CD8-positive, alpha-beta memory T cell (primary cell): Measurements from ENCODE around the gene PSMC3. TPM values are rescaled to one million over a fixed set of nuclear protein-coding genes. Genes with fewer than 3 reads are reported as not detected.

ENCODE experiments used
- CTCF ChIA-PET: fragments of 350-600 bp; sonication (Branson Sonifier 250); formaldehyde crosslinking; loops from one replicate; lab custom pipeline; 2021; ENCODE audit warnings: antibody characterized with exemption; lab: Charles Lee
- POLR2A ChIA-PET: fragments of 350-600 bp; sonication (Branson Sonifier 250); formaldehyde crosslinking; loops from one replicate; lab custom pipeline; 2021; ENCODE audit warnings: antibody characterized with exemption; lab: Charles Lee
- DNase-seq, 5 donors: peaks; one replicate each; pipeline versions ENCODE4 v3.0.0 to v3.0.0-alpha.2; 2020 to 2022; ENCODE audit warnings: mixed read lengths in 1 of 5
- H3K27ac ChIP-seq: one replicate; pipeline ENCODE4 v1.7.0; 2013; ENCODE audit warnings: low read depth, mild to moderate bottlenecking, low read length, moderate library complexity
- H3K27me3 ChIP-seq: 2 replicates; pipeline ENCODE4 v1.7.0; 2013; ENCODE audit warnings: low read length, mild to moderate bottlenecking; ENCODE audit not compliant: insufficient read depth, poor library complexity, severe bottlenecking
- H3K36me3 ChIP-seq: 2 replicates; pipeline ENCODE4 v1.7.0; 2013; ENCODE audit warnings: mild to moderate bottlenecking, low read length, moderate library complexity; ENCODE audit not compliant: insufficient read depth
- H3K4me1 ChIP-seq: 2 replicates; pipeline ENCODE4 v1.7.0; 2013; ENCODE audit warnings: mild to moderate bottlenecking, low read length, moderate library complexity; ENCODE audit not compliant: insufficient read depth
- H3K4me3 ChIP-seq: 2 replicates; pipeline ENCODE4 v1.7.0; 2013; ENCODE audit warnings: mild to moderate bottlenecking, low read length
- H3K9me3 ChIP-seq: 2 replicates; pipeline ENCODE4 v1.7.0; 2013; ENCODE audit warnings: mild to moderate bottlenecking, low read length
- H3K27ac Mint-ChIP-seq, 8 donors: one replicate each; pipeline ENCODE4 v1.8.0; 2020 to 2021; ENCODE audit warnings: mixed read lengths in 8 of 8, mild to moderate bottlenecking in 6 of 8, inconsistent platforms in 3 of 8, moderate library complexity in 3 of 8
- H3K27me3 Mint-ChIP-seq, 2 donors: one replicate each; pipeline ENCODE4 v1.8.0; 2020 to 2021; ENCODE audit warnings: mixed read lengths in 2 of 2, mild to moderate bottlenecking in 1 of 2, moderate library complexity in 1 of 2
- H3K36me3 Mint-ChIP-seq, 3 donors: one replicate each; pipeline ENCODE4 v1.8.0; 2020 to 2021; ENCODE audit warnings: mixed read lengths in 3 of 3, inconsistent platforms in 1 of 3, mild to moderate bottlenecking in 1 of 3
- H3K4me1 Mint-ChIP-seq, 3 donors: one replicate each; pipeline ENCODE4 v1.8.0; 2020 to 2021; ENCODE audit warnings: mixed read lengths in 3 of 3, inconsistent platforms in 1 of 3, mild to moderate bottlenecking in 1 of 3
- H3K4me3 Mint-ChIP-seq, 7 donors: one replicate each; pipeline ENCODE4 v1.8.0; 2020 to 2021; ENCODE audit warnings: mixed read lengths in 7 of 7, mild to moderate bottlenecking in 6 of 7, moderate library complexity in 4 of 7, inconsistent platforms in 2 of 7
- H3K9me3 Mint-ChIP-seq, 5 donors: one replicate each; pipeline ENCODE4 v1.8.0; 2020 to 2022; ENCODE audit warnings: mixed read lengths in 5 of 5, mild to moderate bottlenecking in 3 of 5, moderate library complexity in 2 of 5, inconsistent platforms in 1 of 5
- polyA plus RNA-seq: library from polyadenylated mRNA; unstranded; fragments of 300-500 nt; fragmentation: Illumina TruSeq; gene quantifications from one replicate; pipeline ENCODE4 v1.2.3, GENCODE V29; 2021
- total RNA-seq, 2 experiments: library from RNA; stranded (reverse); gene quantifications; one replicate each; pipeline ENCODE4 v1.2.3, GENCODE V29; 2021

The PSMC3 gene
- total and polyA plus RNA-seq, 3 experiments from 2014 or later = 118 to 219 (median 200) TPM

- CTCF ChIA-PET = interaction anchor here (0.6 to 5.2 kb wide), 31 partner anchors 9 to 479 kb away, joined by 3 to 129 read pairs (median 5); partner anchors contain the start of genes ACP2, DDB2, KBTBD4 and RAPSN
- Histone ChIP-seq H3K27me3 (no peaks in the 10 kb centered on the region), H3K4me3 (no peak overlapping the region), H3K9me3 (no peaks in the 10 kb centered on the region), H3K4me1 (peaks cover 3% of the 10 kb centered on the region), H3K27ac (no peak overlapping the region), H3K36me3 (no peaks in the 10 kb centered on the region)
- Mint-ChIP-seq H3K4me3 (no peak overlapping the region), H3K9me3 (no peaks in the 10 kb centered on the region), H3K36me3 (no peaks in the 10 kb centered on the region), H3K27me3 (peaks cover 0 to 5% of the 10 kb centered on the region in 2 donors), H3K27ac (peak overlapping the region in 4 of 8 donors; percentile 15 to 63 (median 42)), H3K4me1 (peaks cover 0 to 2% (median 0%) of the 10 kb centered on the region in 3 donors)
- DNase-seq = peak; percentile 75 to 90 (median 80)
- POLR2A ChIA-PET = interaction anchor here (0.7 to 1.2 kb wide), 4 partner anchors 20 to 968 kb away, joined by 3 to 4 read pairs (median 3); no protein-coding TSS in a partner anchor
These were observed 52.1 kb downstream of the PSMC3 start for GRCh38 chr11:47373876-47374719.

DNA sequence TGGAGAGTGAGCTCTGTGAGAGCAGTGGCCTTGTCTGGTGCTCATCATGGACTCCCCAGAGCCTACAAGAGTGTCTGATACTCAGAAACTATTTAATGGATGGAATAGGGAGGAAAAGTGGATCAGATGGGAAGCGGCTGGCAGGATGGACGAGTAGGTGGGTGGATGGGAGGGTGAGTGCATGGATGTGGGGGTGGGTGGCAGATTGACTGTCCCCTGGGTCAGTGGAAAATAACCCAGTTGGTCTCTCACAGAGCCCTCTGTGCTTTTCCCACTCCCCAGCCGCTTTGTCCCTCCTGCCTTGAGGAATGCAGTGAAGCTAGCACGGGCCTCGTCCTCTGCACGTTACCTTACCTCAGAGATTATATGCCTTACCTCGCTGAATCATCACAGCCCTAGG lies 53.8 kb downstream of the PSMC3 start:
- no peaks in the 10 kb centered on the region for H3K36me3 ChIP-seq
- Mint-ChIP-seq H3K4me1 (peaks cover 0 to 2% (median 0%) of the 10 kb centered on the region in 3 donors), H3K27ac (peak overlapping the region in 1 of 8 donors; percentile 36), H3K27me3 (peaks cover 0 to 5% of the 10 kb centered on the region in 2 donors), H3K4me3 (no peak overlapping the region), H3K36me3 (no peaks in the 10 kb centered on the region), H3K9me3 (no peaks in the 10 kb centered on the region)
- no peak overlapping the region for H3K4me3 ChIP-seq
- peaks cover 3% of the 10 kb centered on the region for H3K4me1 ChIP-seq
- no peaks in the 10 kb centered on the region for H3K9me3 ChIP-seq
- H3K27me3 ChIP-seq = no peaks in the 10 kb centered on the region
- no peak overlapping the region for H3K27ac ChIP-seq
- ChIA-PET CTCF (interaction anchor here (1.1 to 5.2 kb wide), 6 partner anchors 18 to 82 kb away, joined by 3 to 129 read pairs (median 46); partner anchors contain the start of gene SLC39A13), POLR2A (interaction anchor here (0.6 kb wide), 1 partner anchor 74 kb away, joined by 6 read pairs; no protein-coding TSS in a partner anchor)
- DNase-seq = no peak

DNA sequence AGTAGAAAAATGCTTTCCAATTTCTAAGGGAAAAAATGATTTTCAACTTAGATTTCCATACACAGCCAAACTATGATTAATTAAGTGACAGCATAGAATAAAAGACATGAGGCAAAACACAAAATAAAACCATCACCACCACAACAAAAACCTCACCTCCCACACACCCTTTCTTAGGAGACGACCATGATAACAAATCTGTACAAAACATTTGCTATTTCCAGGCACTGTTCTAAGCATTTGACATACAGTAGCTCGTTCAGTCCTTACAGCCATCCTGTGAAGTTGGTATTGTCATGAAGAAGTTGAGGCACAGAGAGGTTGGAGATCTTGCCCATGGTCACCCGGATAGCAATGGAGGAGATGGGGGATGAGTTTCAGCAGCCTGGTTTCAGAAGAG lies 56.6 kb downstream of the PSMC3 start:
- H3K9me3 Mint-ChIP-seq = no peaks in the 10 kb centered on the region
- POLR2A ChIA-PET = interaction anchor here (0.5 to 0.7 kb wide), 2 partner anchors 110 to 810 kb away, joined by 3 read pairs; no protein-coding TSS in a partner anchor
- H3K36me3 Mint-ChIP-seq = no peaks in the 10 kb centered on the region
- H3K27ac Mint-ChIP-seq = peak overlapping the region in 1 of 8 donors; percentile 21
- H3K4me1 Mint-ChIP-seq = peaks cover 0 to 2% (median 0%) of the 10 kb centered on the region in 3 donors
- H3K4me1 ChIP-seq = peaks cover 3% of the 10 kb centered on the region
- H3K27me3 Mint-ChIP-seq = peaks cover 9 to 11% of the 10 kb centered on the region in 2 donors
- CTCF ChIA-PET = no interaction called here
- no peaks in the 10 kb centered on the region for H3K9me3 ChIP-seq
- no peaks in the 10 kb centered on the region for H3K27me3 ChIP-seq
- DNase-seq = no peak
- H3K4me3 Mint-ChIP-seq = no peak overlapping the region
- H3K4me3 ChIP-seq = no peak overlapping the region
- no peak overlapping the region for H3K27ac ChIP-seq
- no peaks in the 10 kb centered on the region for H3K36me3 ChIP-seq

Other genes with a start within 250 kb of the PSMC3 start
- gene ARFGAP2, start 249.6 kb downstream of the PSMC3 start, total RNA-seq = 100 to 1,000 TPM; 100 to 104 TPM
- gene ARFGAP2, start 249.6 kb downstream of the PSMC3 start, polyA plus RNA-seq = 90.6 TPM
- 1 to 10 TPM; 7.9 to 9.2 TPM for gene PACSIN3, start 240.0 kb downstream of the PSMC3 start, total RNA-seq
- not detected for gene PACSIN3, start 240.0 kb downstream of the PSMC3 start, polyA plus RNA-seq
- gene DDB2, start 211.5 kb downstream of the PSMC3 start, total RNA-seq = 100 to 1,000 TPM; 170 to 172 TPM
- 34.4 TPM for gene DDB2, start 211.5 kb downstream of the PSMC3 start, polyA plus RNA-seq
- gene ACP2, start 177.6 kb downstream of the PSMC3 start, total RNA-seq = 10 to 100 TPM; 24.1 to 24.5 TPM
- 14.6 TPM for gene ACP2, start 177.6 kb downstream of the PSMC3 start, polyA plus RNA-seq
- 10 to 100 TPM in 1 of 2 experiments, 1 to 10 TPM in 1; 9.6 to 13.6 TPM for gene NR1H3, start 168.4 kb downstream of the PSMC3 start, total RNA-seq
- 3.7 TPM for gene NR1H3, start 168.4 kb downstream of the PSMC3 start, polyA plus RNA-seq
- 10 to 100 TPM; 62.1 to 65.7 TPM for gene MADD, start 156.3 kb downstream of the PSMC3 start, total RNA-seq
- gene MADD, start 156.3 kb downstream of the PSMC3 start, polyA plus RNA-seq = 30.5 TPM
- gene MYBPC3, start 73.7 kb downstream of the PSMC3 start, total RNA-seq = not detected
- gene MYBPC3, start 73.7 kb downstream of the PSMC3 start, polyA plus RNA-seq = not detected
- gene SPI1, start 47.9 kb downstream of the PSMC3 start, total RNA-seq = 1 to 10 TPM; 1.8 to 2.0 TPM
- gene SPI1, start 47.9 kb downstream of the PSMC3 start, polyA plus RNA-seq = not detected
- gene SLC39A13, start 17.8 kb downstream of the PSMC3 start, total RNA-seq = 10 to 100 TPM; 20.2 to 23.4 TPM
- gene SLC39A13, start 17.8 kb downstream of the PSMC3 start, polyA plus RNA-seq = 39.4 TPM
- gene RAPSN, start 22.7 kb upstream of the PSMC3 start, total RNA-seq = under 1 TPM; 0.29 to 0.79 TPM
- not detected for gene RAPSN, start 22.7 kb upstream of the PSMC3 start, polyA plus RNA-seq
- gene CELF1, start 126.7 kb upstream of the PSMC3 start, total RNA-seq = 100 to 1,000 TPM; 160 to 168 TPM
- gene CELF1, start 126.7 kb upstream of the PSMC3 start, polyA plus RNA-seq = 80.8 TPM
- 10 to 100 TPM; 53.3 to 53.8 TPM for gene PTPMT1, start 139.2 kb upstream of the PSMC3 start, total RNA-seq
- 71.2 TPM for gene PTPMT1, start 139.2 kb upstream of the PSMC3 start, polyA plus RNA-seq
- gene KBTBD4, start 152.5 kb upstream of the PSMC3 start, total RNA-seq = 10 to 100 TPM; 24.8 to 26.4 TPM
- 46.5 TPM for gene KBTBD4, start 152.5 kb upstream of the PSMC3 start, polyA plus RNA-seq
- gene NDUFS3, start 152.6 kb upstream of the PSMC3 start, total RNA-seq = 100 to 1,000 TPM; 147 to 157 TPM
- gene NDUFS3, start 152.6 kb upstream of the PSMC3 start, polyA plus RNA-seq = 98.9 TPM
- under 1 TPM in 1 of 2 experiments, not detected in 1; 0.20 TPM for gene FAM180B, start 160.2 kb upstream of the PSMC3 start, total RNA-seq
- gene FAM180B, start 160.2 kb upstream of the PSMC3 start, polyA plus RNA-seq = not detected
- under 1 TPM in 1 of 2 experiments, not detected in 1; 0.18 TPM for gene C1QTNF4, start 168.0 kb upstream of the PSMC3 start, total RNA-seq
- not detected for gene C1QTNF4, start 168.0 kb upstream of the PSMC3 start, polyA plus RNA-seq
- gene MTCH2, start 216.1 kb upstream of the PSMC3 start, total RNA-seq = 100 to 1,000 TPM; 124 to 131 TPM
- 63.7 TPM for gene MTCH2, start 216.1 kb upstream of the PSMC3 start, polyA plus RNA-seq